Fibroblast of lung (primary cell): ENCODE data around the gene PIAS2.

ENCODE experiments used
- EZH2 ChIP-seq: IDR thresholded peaks from 2 replicates; pipeline ENCODE4 v1.5.1; 2012; ENCODE audit warnings: low read length, control low read depth, mild to moderate bottlenecking; ENCODE audit errors: missing control alignments
- TF ChIP-seq, protein P1 (sequence below), 2 donors: IDR thresholded peaks in 1 of 2; conservative IDR thresholded peaks in 1 of 2; 1 replicate in 1 of 2; 2 replicates in 1 of 2; pipeline ENCODE4 v1.5.1; 2011 to 2012; ENCODE audit warnings: low read length in 2 of 2, control low read depth in 1 of 2, inconsistent platforms in 1 of 2, low read depth in 1 of 2, mild to moderate bottlenecking in 1 of 2

DNA sequence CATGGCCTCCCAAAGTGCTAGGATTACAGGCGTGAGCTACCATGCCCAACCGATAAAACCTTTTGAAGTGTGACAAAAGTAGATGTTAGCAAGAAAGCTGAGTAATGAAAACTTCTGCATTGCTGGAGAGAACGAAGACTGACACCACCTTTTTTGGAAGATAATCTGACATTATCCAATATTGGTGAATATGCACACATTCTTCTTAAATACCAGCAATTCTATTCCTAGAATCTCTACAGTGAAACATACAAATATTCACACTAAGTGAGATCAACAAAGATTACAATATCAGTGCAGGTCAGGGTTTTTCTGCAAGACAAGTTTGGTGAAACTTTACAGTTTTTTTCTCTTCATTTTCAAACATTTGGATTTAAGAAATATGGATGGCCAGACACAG, 7.8 kb downstream of the PIAS2 start:
- TF ChIP-seq, protein P1, sequence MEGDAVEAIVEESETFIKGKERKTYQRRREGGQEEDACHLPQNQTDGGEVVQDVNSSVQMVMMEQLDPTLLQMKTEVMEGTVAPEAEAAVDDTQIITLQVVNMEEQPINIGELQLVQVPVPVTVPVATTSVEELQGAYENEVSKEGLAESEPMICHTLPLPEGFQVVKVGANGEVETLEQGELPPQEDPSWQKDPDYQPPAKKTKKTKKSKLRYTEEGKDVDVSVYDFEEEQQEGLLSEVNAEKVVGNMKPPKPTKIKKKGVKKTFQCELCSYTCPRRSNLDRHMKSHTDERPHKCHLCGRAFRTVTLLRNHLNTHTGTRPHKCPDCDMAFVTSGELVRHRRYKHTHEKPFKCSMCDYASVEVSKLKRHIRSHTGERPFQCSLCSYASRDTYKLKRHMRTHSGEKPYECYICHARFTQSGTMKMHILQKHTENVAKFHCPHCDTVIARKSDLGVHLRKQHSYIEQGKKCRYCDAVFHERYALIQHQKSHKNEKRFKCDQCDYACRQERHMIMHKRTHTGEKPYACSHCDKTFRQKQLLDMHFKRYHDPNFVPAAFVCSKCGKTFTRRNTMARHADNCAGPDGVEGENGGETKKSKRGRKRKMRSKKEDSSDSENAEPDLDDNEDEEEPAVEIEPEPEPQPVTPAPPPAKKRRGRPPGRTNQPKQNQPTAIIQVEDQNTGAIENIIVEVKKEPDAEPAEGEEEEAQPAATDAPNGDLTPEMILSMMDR (conservative IDR thresholded peaks at IDR 0.05 in 1 of 2, IDR thresholded peaks at IDR 0.05 in 1 of 2; ENCODE audit: low read depth in 1 of 2, low read length in 2 of 2): no peak
- no peak for TF ChIP-seq EZH2
